ENCODE data around the gene LRRC2. TPM values are rescaled to one million over a fixed set of nuclear protein-coding genes. Genes with fewer than 3 reads are reported as not detected.
"Not testable (repeated sequence)": the region's sequence is repeated elsewhere in the genome, so short reads cannot be mapped to it uniquely, and the experiment has no call there.

The LRRC2 gene
- total and polyA plus RNA-seq, 2 of the 13 experiments (the other 11 are each of a cell fraction or from before 2014, with no cell fraction given): 0.27 to 0.58 TPM

- TF ChIP-seq ZNF10 (CRISPR knock-in tag; IDR thresholded peaks at IDR 0.05; ENCODE audit: borderline replicate concordance, low read depth) (no peak), ZNF770 (CRISPR knock-in tag; IDR thresholded peaks at IDR 0.05) (no peak), NCOA1 (CRISPR knock-in tag; IDR thresholded peaks at IDR 0.05) (no peak), HDAC1 (CRISPR knock-in tag; IDR thresholded peaks at IDR 0.05) (no peak), HMGA1 (CRISPR knock-in tag; conservative IDR thresholded peaks at IDR 0.05) (no peak), MXD1 (CRISPR knock-in tag; IDR thresholded peaks at IDR 0.05) (no peak), HMG20B (CRISPR knock-in tag; conservative IDR thresholded peaks at IDR 0.05) (no peak)
- CTCF ChIA-PET (ENCODE audit: low intra/inter-chr PET ratio, low total read pairs): no interaction called here
- no peak overlapping the region for H3K4me3 ChIP-seq (replicated peaks in 1 of 3; ENCODE audit: insufficient read depth in 1 of 3, low read depth in 2 of 3, low read length in 3 of 3)
- H2AFZ ChIP-seq (ENCODE audit: low read length): no peak overlapping the region
- in situ Hi-C loops (cut with HindIII; ENCODE audit: extremely low pct_ligation_motif_present, low pct_unique_long_range_greater_than_20kb): no loop called here
- H3K27me3 ChIP-seq (ENCODE audit: control insufficient read depth in 1 of 2, insufficient read depth in 2 of 2, low read length in 2 of 2): no peaks in the 10 kb centered on the region
- BruUV-seq (replicated peaks): no TSS peak
- no peaks in the 10 kb centered on the region for H4K20me1 ChIP-seq (ENCODE audit: insufficient read depth, low read length)
- H3K4me2 ChIP-seq (ENCODE audit: low read depth, low read length): no peak overlapping the region
- no peaks in the 10 kb centered on the region for H3K36me3 ChIP-seq (replicated peaks in 1 of 2; ENCODE audit: control insufficient read depth in 1 of 2, insufficient read depth in 2 of 2, low read length in 2 of 2)
- H3K79me2 ChIP-seq (ENCODE audit: insufficient read depth, low read length): no peaks in the 10 kb centered on the region
- H3K9ac ChIP-seq (ENCODE audit: insufficient read depth, low read depth, low read length): no peak overlapping the region
- H3K9me3 ChIP-seq (ENCODE audit: low read length): no peaks in the 10 kb centered on the region
- FAIRE-seq (no peak), ATAC-seq (no peak), DNase-seq (ENCODE audit: low spot score) (no peak)
- WGBS (ENCODE audit: low lambda C conversion rate): 71% methylated on average over 14 of the region's 14 CpGs
- POLR2A ChIA-PET: no interaction called here
- H3K4me1 ChIP-seq (ENCODE audit: insufficient read depth, low read length): no peaks in the 10 kb centered on the region
- intact Hi-C loops (cut with micrococcal nuclease; ENCODE audit: unreplicated experiment): no loop called here
- H3K27ac ChIP-seq (ENCODE audit: extremely low read length, insufficient read depth, low read length): no peak overlapping the region
These were observed 27.2 kb downstream of the LRRC2 start for GRCh38 chr3:46538803-46539442.

GRCh38 chr3:46538425-46538802, 27.7 kb downstream of the LRRC2 start:
- H3K27me3 ChIP-seq (ENCODE audit: control insufficient read depth in 1 of 2, insufficient read depth in 2 of 2, low read length in 2 of 2); H3K79me2 ChIP-seq (ENCODE audit: insufficient read depth, low read length); POLR2A ChIA-PET; H3K4me3 ChIP-seq (replicated peaks in 1 of 3; ENCODE audit: insufficient read depth in 1 of 3, low read depth in 2 of 3, low read length in 3 of 3); H3K36me3 ChIP-seq (replicated peaks in 1 of 2; ENCODE audit: control insufficient read depth in 1 of 2, insufficient read depth in 2 of 2, low read length in 2 of 2); FAIRE-seq; DNase-seq (ENCODE audit: low spot score); H3K4me2 ChIP-seq (ENCODE audit: low read depth, low read length); in situ Hi-C loops (cut with HindIII; ENCODE audit: extremely low pct_ligation_motif_present, low pct_unique_long_range_greater_than_20kb); H3K4me1 ChIP-seq (ENCODE audit: insufficient read depth, low read length); BruUV-seq (replicated peaks); H3K9ac ChIP-seq (ENCODE audit: insufficient read depth, low read depth, low read length); H3K9me3 ChIP-seq (ENCODE audit: low read length); H4K20me1 ChIP-seq (ENCODE audit: insufficient read depth, low read length); H2AFZ ChIP-seq (ENCODE audit: low read length); H3K27ac ChIP-seq (ENCODE audit: extremely low read length, insufficient read depth, low read length); intact Hi-C loops (cut with micrococcal nuclease; ENCODE audit: unreplicated experiment); CTCF ChIA-PET (ENCODE audit: low intra/inter-chr PET ratio, low total read pairs); ATAC-seq: not testable (repeated sequence)
- WGBS (ENCODE audit: low lambda C conversion rate): 57% methylated on average over 5 of the region's 5 CpGs

All from HepG2 (cell line).